Testis (tissue), 2 donors: ENCODE data around the gene MIF4GD.

Source experiments
- POLR2A ChIP-seq: fragments of 450-650 bp; IDR thresholded peaks from one replicate; pipeline ENCODE4 v1.6.1; 2017; ENCODE audit warnings: antibody characterized with exemption, mild to moderate bottlenecking, moderate library complexity
- TF ChIP-seq, protein P1 (sequence below), 3 experiments: fragments of 450-650 bp in 2 of 3; fragments of 200-600 bp in 1 of 3; sonication (generic) in 1 of 3; IDR thresholded peaks; one replicate each; pipeline ENCODE4 v1.5.1; 2016 to 2019; ENCODE audit warnings: antibody characterized with exemption in 3 of 3, mild to moderate bottlenecking in 2 of 3, moderate library complexity in 1 of 3

DNA sequence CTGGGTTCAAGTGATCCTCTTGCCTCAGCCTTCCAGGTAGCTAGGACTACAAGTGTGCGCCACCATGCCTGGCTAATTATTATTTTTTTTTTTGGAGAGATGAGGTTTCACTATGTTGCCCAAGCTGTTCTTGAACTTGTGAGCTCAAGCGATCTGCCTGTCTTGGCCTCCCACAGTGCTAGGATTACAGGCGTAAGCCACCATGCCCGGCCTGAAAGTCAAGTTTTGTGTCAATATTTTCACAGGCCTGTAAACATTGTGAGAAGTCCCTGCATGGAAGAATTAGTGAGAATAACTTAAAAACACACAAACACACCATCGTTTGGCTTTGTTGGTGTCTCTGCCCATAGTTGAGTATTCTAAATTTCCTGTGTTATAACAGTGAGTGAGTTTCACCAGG, 43.3 kb downstream of the MIF4GD start:
- TF ChIP-seq, protein P1, sequence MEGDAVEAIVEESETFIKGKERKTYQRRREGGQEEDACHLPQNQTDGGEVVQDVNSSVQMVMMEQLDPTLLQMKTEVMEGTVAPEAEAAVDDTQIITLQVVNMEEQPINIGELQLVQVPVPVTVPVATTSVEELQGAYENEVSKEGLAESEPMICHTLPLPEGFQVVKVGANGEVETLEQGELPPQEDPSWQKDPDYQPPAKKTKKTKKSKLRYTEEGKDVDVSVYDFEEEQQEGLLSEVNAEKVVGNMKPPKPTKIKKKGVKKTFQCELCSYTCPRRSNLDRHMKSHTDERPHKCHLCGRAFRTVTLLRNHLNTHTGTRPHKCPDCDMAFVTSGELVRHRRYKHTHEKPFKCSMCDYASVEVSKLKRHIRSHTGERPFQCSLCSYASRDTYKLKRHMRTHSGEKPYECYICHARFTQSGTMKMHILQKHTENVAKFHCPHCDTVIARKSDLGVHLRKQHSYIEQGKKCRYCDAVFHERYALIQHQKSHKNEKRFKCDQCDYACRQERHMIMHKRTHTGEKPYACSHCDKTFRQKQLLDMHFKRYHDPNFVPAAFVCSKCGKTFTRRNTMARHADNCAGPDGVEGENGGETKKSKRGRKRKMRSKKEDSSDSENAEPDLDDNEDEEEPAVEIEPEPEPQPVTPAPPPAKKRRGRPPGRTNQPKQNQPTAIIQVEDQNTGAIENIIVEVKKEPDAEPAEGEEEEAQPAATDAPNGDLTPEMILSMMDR (IDR thresholded peaks at IDR 0.05), result no peak
- no peak for TF ChIP-seq POLR2A
